Right lobe of liver (tissue), 6 donors: ENCODE data around the gene HOXA1. TPM values are rescaled to one million over a fixed set of nuclear protein-coding genes. Genes with fewer than 3 reads are reported as not detected.

Experiments used
- ATAC-seq, 4 donors: fragments of 200-7000 bp; cut with Tn5 transposase; one replicate each; pipeline ENCODE4 v1.9.1; 2020; ENCODE audit warnings: mild to moderate bottlenecking in 4 of 4, moderate library complexity in 4 of 4
- DNase-seq, 3 donors: peaks; one replicate each; pipeline ENCODE4 v3.0.0-alpha.2; 2020
- H3K27ac ChIP-seq, 3 donors: fragments of 200-600 bp; one replicate each; pipeline ENCODE4 v1.8.0; 2022
- H3K27me3 ChIP-seq, 2 donors: fragments of 200-600 bp; one replicate each; pipeline ENCODE4 v1.8.0; 2022
- H3K36me3 ChIP-seq, 4 donors: fragments of 200-600 bp; sonication (generic) in 1 of 4; one replicate each; pipeline versions ENCODE4 v1.5.1 to v1.8.0; 2017 to 2022; ENCODE audit warnings: control low read depth in 1 of 4
- H3K4me1 ChIP-seq, 4 donors: fragments of 200-600 bp; sonication (generic) in 1 of 4; one replicate each; pipeline versions ENCODE4 v1.5.1 to v1.8.0; 2017 to 2022; ENCODE audit warnings: control low read depth in 1 of 4
- H3K4me3 ChIP-seq, 3 donors: fragments of 200-600 bp; one replicate each; pipeline ENCODE4 v1.8.0; 2022
- H3K9me3 ChIP-seq, 4 donors: fragments of 200-600 bp; sonication (generic) in 1 of 4; one replicate each; pipeline versions ENCODE4 v1.5.1 to v1.8.0; 2017 to 2022; ENCODE audit warnings: control low read depth in 1 of 4
- CTCF ChIP-seq, 4 donors: fragments of 200-600 bp in 3 of 4; fragments of 450-650 bp in 1 of 4; IDR thresholded peaks; one replicate each; pipeline versions ENCODE4 v1.5.1 to v1.8.0; 2016 to 2022; ENCODE audit warnings: antibody characterized with exemption in 4 of 4, mild to moderate bottlenecking in 2 of 4
- POLR2A ChIP-seq: fragments of 450-650 bp; IDR thresholded peaks from one replicate; pipeline ENCODE4 v1.6.1; 2017; ENCODE audit warnings: antibody characterized with exemption, mild to moderate bottlenecking
- WGBS: methylation state at CpG from one replicate; pipeline ENCODE4 v1.1.6; 2018; ENCODE audit warnings: low coverage, low lambda C conversion rate; ENCODE audit not compliant: insufficient coverage; ENCODE audit errors: missing lambda C conversion rate; 5-methylcytosine and 5-hydroxymethylcytosine counted together
- intact Hi-C, 2 donors: fragments of 100-400 bp; cut with DNase I; formaldehyde crosslinking; loops; one replicate each; pipeline versions ENCODE4 v1.11.2 to v1.14.1; 2022
- total RNA-seq, 6 experiments: library from RNA; depleted of rRNA in 2 of 6; stranded (reverse); fragments of >200 nt in 2 of 6; fragmentation: NEBNext Ultra II Directional in 3 of 6; extraction: Animal tissue kit (Norgen Biotek cat#: 25700) in 3 of 6; gene quantifications; one replicate each; pipeline versions ENCODE4 v1.1.0 to v1.2.4, GENCODE V29; 2016 to 2023
- donor health status: DM: no; HTN: yes; CAD: no.
- donor health status: DM: no; HTN: no; CAD: no.
- donor health status: DM: no; HTN: no; CAD: no.
- donor health status: DM: no; HTN: yes; CAD: no.
- donor health status: DM: no; HTN: yes; CAD: no.

The HOXA1 gene
- total RNA-seq, 6 experiments from 2014 or later = 0.09 to 0.31 (median 0.17) TPM; not detected in 1

- H3K4me1 ChIP-seq = no peaks in the 10 kb centered on the region
- H3K27me3 ChIP-seq = peaks cover 0 to 22% of the 10 kb centered on the region in 2 donors
- H3K4me3 ChIP-seq = peak overlapping the region; percentile 51 to 58 (median 52)
- ATAC-seq (peak; percentile 40 to 65 (median 46)), DNase-seq (peak in 1 of 3 donors; percentile 41)
- peak overlapping the region; percentile 79 to 94 (median 80) for H3K27ac ChIP-seq
- H3K9me3 ChIP-seq = no peaks in the 10 kb centered on the region
- 7% methylated on average over 22 of the region's 41 CpGs for WGBS
- TF ChIP-seq CTCF (IDR thresholded peaks at IDR 0.05) = no peak
- peak; percentile 11 for TF ChIP-seq POLR2A
- H3K36me3 ChIP-seq = no peaks in the 10 kb centered on the region
- intact Hi-C loops = loop anchor here in 1 of 2 donors (10.0 kb wide), 1 partner anchor 68 kb away; the partner anchor contains the start of gene HOXA9
Observed at GRCh38 chr7:27096768-27097514, 1.1 kb upstream of the HOXA1 start.

GRCh38 chr7:27095050-27095896, 527 bp downstream of the HOXA1 start:
- H3K4me1 ChIP-seq = no peaks in the 10 kb centered on the region
- H3K9me3 ChIP-seq = no peaks in the 10 kb centered on the region
- peaks cover 0 to 22% of the 10 kb centered on the region in 2 donors for H3K27me3 ChIP-seq
- H3K4me3 ChIP-seq = peak overlapping the region; percentile 51 to 58 (median 52)
- no peak for ATAC-seq
- TF ChIP-seq POLR2A (no peak), CTCF (IDR thresholded peaks at IDR 0.05) (no peak)
- 8% methylated on average over 6 of the region's 33 CpGs for WGBS
- DNase-seq = no peak
- no peak overlapping the region for H3K27ac ChIP-seq
- intact Hi-C loops = loop anchor here in 1 of 2 donors (10.0 kb wide), 1 partner anchor 70 kb away; the partner anchor contains the start of gene HOXA9
- H3K36me3 ChIP-seq = no peaks in the 10 kb centered on the region

GRCh38 chr7:27094304-27095049, 1.3 kb downstream of the HOXA1 start:
- no peak for ATAC-seq
- TF ChIP-seq POLR2A = no peak
- no peak for TF ChIP-seq CTCF (IDR thresholded peaks at IDR 0.05)
- intact Hi-C loops = loop anchor here in 1 of 2 donors (10.0 kb wide), 1 partner anchor 70 kb away; the partner anchor contains the start of gene HOXA9
- H3K4me3 ChIP-seq = no peak overlapping the region
- no peaks in the 10 kb centered on the region for H3K4me1 ChIP-seq
- no peaks in the 10 kb centered on the region for H3K9me3 ChIP-seq
- no peak overlapping the region for H3K27ac ChIP-seq
- no peak for DNase-seq
- H3K36me3 ChIP-seq = no peaks in the 10 kb centered on the region
- 17% methylated on average over 24 of the region's 29 CpGs for WGBS
- peaks cover 0 to 19% of the 10 kb centered on the region in 2 donors for H3K27me3 ChIP-seq
